ENCODE results near the gene PIK3CA. TPM values are rescaled to one million over a fixed set of nuclear protein-coding genes. Genes with fewer than 3 reads are reported as not detected.

Gene PIK3CA
- polyA plus RNA-seq, 3 donors: 7.4 to 9.5 (median 9.4) TPM

- no peak overlapping the region for H2AFZ ChIP-seq (ENCODE audit: insufficient read depth, low read depth, low read length, poor library complexity, severe bottlenecking)
- Mint-ChIP-seq H3K4me1 (no peaks in the 10 kb centered on the region), H3K27ac (no peak overlapping the region), H3K36me3 (no peaks in the 10 kb centered on the region), H3K9me3 (no peaks in the 10 kb centered on the region), H3K27me3 (ENCODE audit: low read depth in 3 of 3) (peaks cover 2 to 8% (median 4%) of the 10 kb centered on the region in 3 donors), H3K4me3 (no peak overlapping the region)
- no peaks in the 10 kb centered on the region for H3K9me3 ChIP-seq (replicated peaks in 1 of 2; ENCODE audit: control insufficient read depth in 1 of 2, insufficient read depth in 1 of 2, low read length in 2 of 2)
- H3K4me2 ChIP-seq (replicated peaks; ENCODE audit: extremely low read depth, low read length, poor library complexity, severe bottlenecking): no peak overlapping the region
- H3K79me2 ChIP-seq (ENCODE audit: insufficient read depth, low read length): no peaks in the 10 kb centered on the region
- no peak overlapping the region for H3K27ac ChIP-seq (ENCODE audit: low read depth in 1 of 2, low read length in 2 of 2)
- no peaks in the 10 kb centered on the region for H4K20me1 ChIP-seq (ENCODE audit: insufficient read depth, low read length)
- no CpG with 5 or more reads among the region's 1 CpG for WGBS (ENCODE audit: insufficient coverage)
- no peaks in the 10 kb centered on the region for H3K27me3 ChIP-seq (ENCODE audit: control insufficient read depth in 2 of 2, insufficient read depth in 2 of 2, low read length in 2 of 2)
- H3K36me3 ChIP-seq (replicated peaks in 1 of 2; ENCODE audit: control insufficient read depth in 1 of 2, insufficient read depth in 2 of 2, low read length in 2 of 2): no peaks in the 10 kb centered on the region
- H3K9ac ChIP-seq (ENCODE audit: insufficient read depth, low read length, poor library complexity, severe bottlenecking): no peak overlapping the region
- intact Hi-C loops (cut with micrococcal nuclease): no loop called here
- TF ChIP-seq CTCF (IDR thresholded peaks at IDR 0.05): no peak
- DNase-seq: no peak
- H3K4me3 ChIP-seq (replicated peaks in 1 of 3; ENCODE audit: low read depth in 2 of 3, low read length in 3 of 3): no peak overlapping the region
- H3K4me1 ChIP-seq (ENCODE audit: control insufficient read depth in 1 of 2, insufficient read depth in 2 of 2, low read length in 2 of 2): no peaks in the 10 kb centered on the region
These were observed 131.7 kb downstream of the PIK3CA start for GRCh38 chr3:179279837-179280236.

- intact Hi-C loops (cut with micrococcal nuclease): no loop called here
- no peaks in the 10 kb centered on the region for H4K20me1 ChIP-seq (ENCODE audit: insufficient read depth, low read length)
- no peak overlapping the region for H3K4me3 ChIP-seq (replicated peaks in 1 of 3; ENCODE audit: low read depth in 2 of 3, low read length in 3 of 3)
- Mint-ChIP-seq H3K9me3 (peaks cover 0 to 4% (median 3%) of the 10 kb centered on the region in 7 donors), H3K36me3 (no peaks in the 10 kb centered on the region), H3K27me3 (ENCODE audit: low read depth in 3 of 3) (peaks cover 0 to 8% (median 3%) of the 10 kb centered on the region in 3 donors), H3K4me3 (no peak overlapping the region), H3K27ac (no peak overlapping the region), H3K4me1 (peaks cover 3% of the 10 kb centered on the region)
- no peaks in the 10 kb centered on the region for H3K4me1 ChIP-seq (ENCODE audit: control insufficient read depth in 1 of 2, insufficient read depth in 2 of 2, low read length in 2 of 2)
- no peak overlapping the region for H3K27ac ChIP-seq (ENCODE audit: low read depth in 1 of 2, low read length in 2 of 2)
- DNase-seq: no peak
- no peaks in the 10 kb centered on the region for H3K36me3 ChIP-seq (replicated peaks in 1 of 2; ENCODE audit: control insufficient read depth in 1 of 2, insufficient read depth in 2 of 2, low read length in 2 of 2)
- no peak overlapping the region for H3K9ac ChIP-seq (ENCODE audit: insufficient read depth, low read length, poor library complexity, severe bottlenecking)
- no peaks in the 10 kb centered on the region for H3K9me3 ChIP-seq (replicated peaks in 1 of 2; ENCODE audit: control insufficient read depth in 1 of 2, insufficient read depth in 1 of 2, low read length in 2 of 2)
- H3K79me2 ChIP-seq (ENCODE audit: insufficient read depth, low read length): no peaks in the 10 kb centered on the region
- no peak overlapping the region for H2AFZ ChIP-seq (ENCODE audit: insufficient read depth, low read depth, low read length, poor library complexity, severe bottlenecking)
- H3K27me3 ChIP-seq (ENCODE audit: control insufficient read depth in 2 of 2, insufficient read depth in 2 of 2, low read length in 2 of 2): no peaks in the 10 kb centered on the region
- WGBS (ENCODE audit: insufficient coverage): no CpG with 5 or more reads among the region's 3 CpGs
- H3K4me2 ChIP-seq (replicated peaks; ENCODE audit: extremely low read depth, low read length, poor library complexity, severe bottlenecking): no peak overlapping the region
- TF ChIP-seq CTCF (IDR thresholded peaks at IDR 0.05): no peak
These were observed 133.7 kb downstream of the PIK3CA start for GRCh38 chr3:179281825-179282224.

All from CD14-positive monocyte (primary cell).